Right renal cortex interstitium (tissue), 3 donors: Measurements from ENCODE around the gene TTC36. TPM values are rescaled to one million over a fixed set of nuclear protein-coding genes. Genes with fewer than 3 reads are reported as not detected.
"Not testable (repeated sequence)": the region's sequence is repeated elsewhere in the genome, so short reads cannot be mapped to it uniquely, and the experiment has no call there.

Source experiments
- DNase-seq, 3 donors: peaks; one replicate each; pipeline ENCODE4 v3.0.0-alpha.2; 2013; ENCODE audit warnings: low read depth in 3 of 3, low spot score in 2 of 3
- polyA plus RNA-seq, 3 donors: library from polyadenylated mRNA; unstranded; fragments of 120-200 nt; gene quantifications; one replicate each; pipeline ENCODE4 v1.2.1, GENCODE V29; 2013; ENCODE audit not compliant: insufficient read length in 3 of 3

TTC36 gene
- polyA plus RNA-seq, 3 donors, result 1.1 to 1.5 (median 1.1) TPM

DNA sequence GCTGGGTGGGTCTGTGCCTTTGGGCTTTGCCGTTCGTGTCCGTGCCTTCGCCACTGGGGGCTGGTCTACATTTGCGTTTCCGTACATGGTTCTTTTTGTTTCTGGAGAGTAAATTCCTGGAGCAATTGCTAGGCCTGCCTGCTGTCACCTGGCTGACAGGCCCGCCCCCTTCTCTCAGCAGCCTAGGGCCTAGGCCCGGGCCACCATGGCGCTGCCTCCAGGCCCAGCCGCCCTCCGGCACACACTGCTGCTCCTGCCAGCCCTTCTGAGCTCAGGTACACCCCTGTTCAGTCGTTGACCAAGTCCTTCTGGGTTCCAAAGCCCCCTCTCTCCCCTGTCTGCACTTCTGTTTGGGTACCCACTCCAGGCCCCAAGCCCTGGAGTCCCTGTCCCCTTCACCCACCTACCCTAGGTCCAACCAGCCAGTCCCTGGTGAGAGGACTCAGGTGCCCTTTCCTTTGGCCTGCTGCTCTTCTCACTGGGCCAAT, 4.4 kb downstream of the TTC36 start:
- DNase-seq, result no peak

DNA sequence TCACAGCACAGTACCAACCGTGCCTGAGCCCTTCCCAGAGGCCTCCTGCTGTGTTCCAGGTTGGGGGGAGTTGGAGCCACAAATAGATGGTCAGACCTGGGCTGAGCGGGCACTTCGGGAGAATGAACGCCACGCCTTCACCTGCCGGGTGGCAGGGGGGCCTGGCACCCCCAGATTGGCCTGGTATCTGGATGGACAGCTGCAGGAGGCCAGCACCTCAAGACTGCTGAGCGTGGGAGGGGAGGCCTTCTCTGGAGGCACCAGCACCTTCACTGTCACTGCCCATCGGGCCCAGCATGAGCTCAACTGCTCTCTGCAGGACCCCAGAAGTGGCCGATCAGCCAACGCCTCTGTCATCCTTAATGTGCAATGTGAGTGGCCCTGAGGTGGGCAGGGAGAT, 4.8 kb downstream of the TTC36 start:
- DNase-seq, result no peak

DNA sequence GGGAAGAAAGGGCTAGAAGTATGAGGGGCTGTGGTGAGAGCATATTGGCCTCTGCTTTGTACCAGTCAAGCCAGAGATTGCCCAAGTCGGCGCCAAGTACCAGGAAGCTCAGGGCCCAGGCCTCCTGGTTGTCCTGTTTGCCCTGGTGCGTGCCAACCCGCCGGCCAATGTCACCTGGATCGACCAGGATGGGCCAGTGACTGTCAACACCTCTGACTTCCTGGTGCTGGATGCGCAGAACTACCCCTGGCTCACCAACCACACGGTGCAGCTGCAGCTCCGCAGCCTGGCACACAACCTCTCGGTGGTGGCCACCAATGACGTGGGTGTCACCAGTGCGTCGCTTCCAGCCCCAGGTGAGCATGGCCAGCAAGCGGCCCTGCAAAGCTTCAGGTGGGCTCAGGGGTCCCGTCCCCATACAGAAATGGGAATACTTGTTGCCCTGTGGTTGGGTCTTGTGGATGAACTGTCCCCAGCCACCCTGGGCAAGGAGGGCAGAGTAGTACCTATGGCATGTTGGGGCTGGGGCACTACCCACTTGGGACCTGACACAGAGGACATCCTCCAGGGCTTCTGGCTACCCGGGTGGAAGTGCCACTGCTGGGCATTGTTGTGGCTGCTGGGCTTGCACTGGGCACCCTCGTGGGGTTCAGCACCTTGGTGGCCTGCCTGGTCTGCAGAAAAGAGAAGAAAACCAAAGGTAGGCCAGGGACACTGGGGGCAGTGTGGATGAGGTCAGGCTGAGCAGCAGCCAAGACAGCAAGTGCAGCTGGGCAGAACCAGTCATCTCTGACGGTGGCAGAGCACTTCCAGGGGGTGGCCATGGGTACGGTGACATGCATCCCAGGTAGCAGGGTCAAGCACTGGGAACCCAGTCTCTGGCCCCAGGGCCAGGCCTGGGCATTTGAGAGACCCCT, 5.8 kb downstream of the TTC36 start:
- DNase-seq, result no peak

GRCh38 chr11:118533769-118534729, 6.8 kb downstream of the TTC36 start:
- no peak for DNase-seq

- no peak for DNase-seq
These were observed 8.0 kb downstream of the TTC36 start for GRCh38 chr11:118535261-118535660.

DNA sequence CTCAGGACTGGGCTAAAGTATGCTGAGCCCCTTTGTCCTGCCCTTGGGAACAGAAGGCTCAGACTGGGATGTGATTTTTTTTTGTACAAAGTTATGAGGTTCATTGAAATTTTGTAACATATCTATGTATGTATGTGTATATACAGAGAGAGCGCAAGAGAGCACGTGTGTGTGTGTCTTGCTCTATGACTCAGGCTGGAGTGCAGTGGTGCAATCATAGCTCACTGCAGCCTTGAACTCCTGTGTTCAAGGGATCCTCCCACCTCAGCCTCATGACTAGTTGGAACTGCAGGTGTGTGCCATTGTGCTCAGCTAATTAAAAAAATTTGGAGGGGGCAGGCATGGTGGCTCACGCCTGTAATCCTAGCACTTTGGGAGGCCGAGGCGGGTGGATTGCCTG, 9.5 kb downstream of the TTC36 start:
- DNase-seq, result no peak

GRCh38 chr11:118537409-118537980, 10.2 kb downstream of the TTC36 start:
- DNase-seq, result no peak

DNA sequence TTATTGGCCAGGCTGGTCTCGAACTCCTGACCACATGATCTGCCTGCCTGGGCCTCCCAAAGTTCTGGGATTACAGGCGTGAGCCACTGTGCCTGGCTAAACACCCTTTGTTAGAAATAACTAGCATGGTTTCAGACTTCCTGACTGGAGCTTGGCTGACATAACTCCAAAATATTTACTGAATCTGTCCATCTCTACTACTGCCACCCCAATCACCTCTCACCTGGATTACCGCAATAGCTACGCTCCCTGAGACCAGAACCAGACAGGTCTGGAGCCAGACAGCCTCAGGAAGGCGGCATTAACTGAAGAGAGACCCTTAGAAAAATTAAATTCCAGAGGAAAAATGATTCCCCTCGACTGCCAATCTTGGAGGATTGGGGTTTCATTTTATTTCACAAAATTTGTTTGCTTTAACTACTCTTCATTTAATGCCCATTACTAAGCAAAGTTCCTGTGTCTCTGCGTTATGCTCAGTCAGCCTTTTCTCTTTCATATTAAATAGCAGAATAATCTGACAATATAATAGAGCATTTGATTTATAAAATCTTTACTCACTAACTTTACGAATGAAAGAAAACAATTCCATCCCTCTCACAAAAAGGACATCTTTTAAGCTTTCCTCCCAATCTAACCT, 16.9 kb downstream of the TTC36 start:
- DNase-seq, result no peak

DNA sequence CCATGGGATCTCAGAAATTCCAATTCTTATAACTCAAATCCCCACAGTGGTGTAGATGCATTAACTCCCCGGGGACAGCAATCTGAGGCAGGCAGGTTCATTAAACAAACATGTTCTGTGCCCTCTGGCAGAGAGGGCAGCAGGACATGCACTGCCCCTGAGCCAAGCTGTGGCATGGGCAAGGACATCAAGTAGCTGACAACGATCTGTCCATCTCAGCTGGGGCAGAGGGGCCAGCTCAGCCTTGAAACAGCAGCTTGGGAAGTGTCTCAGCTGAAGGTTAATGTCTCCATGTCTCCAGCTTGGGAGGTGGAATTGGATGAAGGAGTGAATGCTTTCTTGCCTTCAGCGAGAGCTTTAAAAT, 17.4 kb downstream of the TTC36 start:
- no peak for DNase-seq

GRCh38 chr11:118545533-118545932, 18.3 kb downstream of the TTC36 start:
- no peak for DNase-seq

GRCh38 chr11:118547132-118547531, 19.9 kb downstream of the TTC36 start:
- no peak for DNase-seq

- DNase-seq, result no peak
These were observed 25.1 kb downstream of the TTC36 start for GRCh38 chr11:118552341-118552740.

- no peak for DNase-seq
These were observed 33.5 kb downstream of the TTC36 start for GRCh38 chr11:118560806-118561205.

DNA sequence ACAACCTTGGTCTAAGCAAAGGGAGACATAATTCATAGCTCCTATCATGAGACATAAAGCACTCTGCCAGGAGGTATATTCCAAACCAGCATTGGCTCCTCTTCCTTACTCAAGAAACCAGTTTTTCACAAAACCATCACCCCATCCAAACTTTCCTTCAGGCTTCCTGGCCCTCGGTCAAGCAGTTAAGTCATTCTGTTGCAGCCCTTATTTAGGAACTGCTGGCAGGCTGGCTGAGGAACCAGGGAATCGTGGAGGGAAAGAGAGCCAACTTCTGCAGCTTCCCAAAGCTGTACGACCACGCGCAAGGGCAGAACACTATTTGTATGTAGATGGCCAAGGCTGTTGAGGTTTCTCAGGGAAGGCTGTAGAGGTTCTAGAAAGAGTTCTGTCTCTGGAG, 37.8 kb downstream of the TTC36 start:
- DNase-seq, result no peak

GRCh38 chr11:118569670-118570069, 42.4 kb downstream of the TTC36 start:
- no peak for DNase-seq

DNA sequence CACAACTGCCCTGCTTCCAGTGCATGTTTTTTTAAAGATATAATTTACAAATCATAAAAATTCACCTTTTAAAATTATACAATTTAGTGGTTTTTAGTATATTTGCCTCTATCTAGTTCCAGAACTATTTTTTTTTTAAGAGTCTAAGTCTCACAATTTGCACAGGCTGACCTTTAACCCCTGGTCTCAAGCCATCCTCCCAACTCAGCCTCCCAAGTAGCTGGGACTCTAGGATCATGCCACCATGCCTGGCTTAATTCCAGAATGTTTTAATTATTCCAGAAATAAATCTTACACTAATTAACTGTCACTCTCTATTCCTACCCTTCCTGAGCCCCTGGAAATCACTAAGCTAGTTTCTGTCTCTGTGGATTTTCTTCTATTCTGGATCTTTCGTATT, 43.5 kb downstream of the TTC36 start:
- DNase-seq, result no peak

GRCh38 chr11:118571701-118572060, 44.4 kb downstream of the TTC36 start:
- DNase-seq, result not testable (repeated sequence)

DNA sequence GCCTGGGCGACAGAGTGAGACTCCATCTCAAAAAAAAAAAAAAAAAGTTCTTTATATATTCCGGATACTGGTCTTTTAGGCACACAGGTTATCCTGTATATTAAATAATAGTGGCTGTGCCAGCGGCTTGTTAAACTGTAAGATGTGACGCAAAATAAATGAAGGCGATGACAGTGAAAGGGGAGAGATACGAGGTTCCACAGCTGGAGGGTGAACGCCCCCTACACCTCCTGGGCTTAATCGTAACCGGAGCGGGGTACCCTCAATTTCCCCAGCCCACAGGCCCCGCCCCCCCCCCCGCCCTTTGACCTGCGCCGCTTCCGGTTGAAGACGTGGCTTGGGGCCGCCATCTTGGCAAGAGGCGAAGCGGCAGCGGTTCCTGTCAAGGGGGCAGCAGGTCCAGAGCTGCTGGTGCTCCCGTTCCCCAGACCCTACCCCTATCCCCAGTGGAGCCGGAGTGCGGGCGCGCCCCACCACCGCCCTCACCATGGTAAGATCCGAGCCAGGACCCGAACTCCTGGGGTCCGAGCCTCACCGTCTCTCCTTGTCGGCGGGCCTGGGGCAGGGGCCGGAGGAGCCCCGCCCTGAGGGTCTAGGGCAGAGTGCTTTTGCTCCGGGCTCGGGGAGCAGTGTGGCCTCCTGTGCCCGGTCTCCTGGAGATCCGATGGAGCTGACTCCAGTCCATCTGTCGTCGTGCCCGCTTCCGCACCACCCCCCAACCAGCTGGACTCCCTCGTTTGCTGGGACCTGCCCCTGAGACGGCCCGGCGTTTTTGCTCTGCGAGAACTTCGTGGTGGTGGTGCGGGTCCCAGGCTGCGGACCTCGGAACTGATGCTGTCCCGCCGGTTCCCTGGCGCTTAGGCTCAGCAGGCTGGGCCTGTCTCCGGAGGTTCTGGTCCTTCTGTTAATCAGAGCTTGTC, 45.0 kb downstream of the TTC36 start, which contains the start of gene ARCN1:
TSS of gene ARCN1 (plus strand) at position 349 of the 920 bp plus-strand sequence. CDS start at position 488, 139 bp downstream.
- peak; percentile 52 to 75 (median 72) for DNase-seq

DNA sequence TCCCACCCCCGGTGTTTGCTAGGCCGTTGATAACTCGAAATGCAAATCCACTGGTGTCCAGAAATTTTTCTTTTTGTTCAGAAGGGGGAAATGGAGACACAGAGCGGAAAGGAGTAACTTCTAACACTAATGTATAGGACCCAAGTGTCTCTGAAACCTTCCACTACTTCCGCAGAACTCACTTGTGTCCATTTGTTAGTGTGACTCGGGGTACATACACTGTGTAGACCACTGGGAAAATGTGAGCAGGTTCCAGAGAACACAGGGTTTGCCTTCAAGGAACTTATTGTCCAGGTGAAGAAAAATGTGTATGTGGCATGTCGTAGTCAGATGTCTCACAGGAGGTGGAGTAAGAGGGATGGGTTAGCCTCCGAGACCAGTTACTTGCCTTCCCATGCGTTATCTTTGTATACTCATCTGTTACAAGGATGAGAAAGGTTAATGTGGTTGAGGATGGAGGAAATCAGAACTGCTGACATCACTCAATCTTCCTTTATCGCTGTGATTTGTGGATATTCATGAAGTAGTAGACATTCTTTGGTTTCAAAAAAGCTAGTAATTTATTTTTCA, 45.8 kb downstream of the TTC36 start:
- DNase-seq, result peak; percentile 21 to 47 (median 27)
